Left ventricle myocardium inferior (tissue), 1 donor: Measurements from ENCODE around the gene SEL1L. TPM values are rescaled to one million over a fixed set of nuclear protein-coding genes. Genes with fewer than 3 reads are reported as not detected.

Source experiments
- DNase-seq: peaks from one replicate; pipeline ENCODE4 v3.0.0-alpha.2; 2020
- H3K27ac ChIP-seq: fragments of 200-600 bp; replicated peaks from 2 replicates; pipeline ENCODE4 v1.8.0; 2021
- H3K27me3 ChIP-seq: fragments of 200-600 bp; 2 replicates; pipeline ENCODE4 v1.8.0; 2021; ENCODE audit warnings: low read depth
- H3K36me3 ChIP-seq: fragments of 200-600 bp; 2 replicates; pipeline ENCODE4 v1.8.0; 2021
- H3K4me1 ChIP-seq: fragments of 200-600 bp; 2 replicates; pipeline ENCODE4 v1.8.0; 2021
- H3K4me3 ChIP-seq: fragments of 200-600 bp; 2 replicates; pipeline ENCODE4 v1.8.0; 2021; ENCODE audit warnings: mild to moderate bottlenecking, moderate library complexity
- H3K9me3 ChIP-seq: fragments of 200-600 bp; replicated peaks from 2 replicates; pipeline ENCODE4 v1.8.0; 2021
- CTCF ChIP-seq: fragments of 200-600 bp; IDR thresholded peaks from 2 replicates; pipeline ENCODE4 v1.8.0; 2021; ENCODE audit warnings: antibody characterized with exemption, mild to moderate bottlenecking, borderline replicate concordance
- intact Hi-C: fragments of 100-400 bp; cut with micrococcal nuclease; formaldehyde crosslinking; loops from one replicate; pipeline ENCODE4 v1.11.0; 2022
- total RNA-seq: library from RNA; stranded (reverse); fragmentation: NEBNext Ultra II Directional; extraction: Animal tissue kit (Norgen Biotek cat#: 25700); gene quantifications from one replicate; pipeline ENCODE4 v1.2.1, GENCODE V29; 2021
- donor health status: DM: no; HTN: yes; CAD: no; lungs with severe emphysema.

The SEL1L gene
- total RNA-seq, 1 donor from 2014 or later: 54.4 TPM

GRCh38 chr14:81480741-81481140 is 52.9 kb downstream of the SEL1L start:
- intact Hi-C loops: no loop called here
- Histone ChIP-seq H3K9me3 (no peaks in the 10 kb centered on the region), H3K4me1 (peaks cover 8% of the 10 kb centered on the region), H3K4me3 (no peak overlapping the region), H3K27me3 (no peaks in the 10 kb centered on the region), H3K36me3 (peaks cover 94% of the 10 kb centered on the region), H3K27ac (no peak overlapping the region)
- no peak for TF ChIP-seq CTCF
- DNase-seq: no peak

- Histone ChIP-seq H3K4me3 (no peak overlapping the region), H3K27ac (no peak overlapping the region), H3K4me1 (peaks cover 13% of the 10 kb centered on the region), H3K27me3 (no peaks in the 10 kb centered on the region), H3K36me3 (peaks cover 80% of the 10 kb centered on the region), H3K9me3 (no peaks in the 10 kb centered on the region)
- intact Hi-C loops: no loop called here
- no peak for DNase-seq
- no peak for TF ChIP-seq CTCF
Observed at GRCh38 chr14:81478446-81478845, 55.2 kb downstream of the SEL1L start.

DNA sequence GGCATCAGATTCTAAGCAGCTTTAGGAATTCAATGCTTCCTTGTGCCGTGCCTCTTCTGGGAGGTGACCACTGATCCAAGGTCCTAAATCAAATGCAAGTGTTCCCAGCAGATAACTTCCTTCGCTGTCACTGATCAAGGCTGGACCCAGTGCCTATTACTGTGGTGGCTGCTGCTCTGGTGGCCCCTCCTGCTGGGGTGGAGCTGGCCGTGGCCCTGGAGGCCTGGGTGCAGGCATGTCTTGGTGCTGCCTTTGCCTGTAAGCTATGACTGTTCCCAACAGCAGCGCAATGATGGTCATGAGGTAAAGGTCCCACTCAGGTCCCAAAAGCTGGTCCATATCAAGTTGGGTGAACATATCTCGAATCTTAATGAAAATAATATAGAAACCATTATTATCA is 56.8 kb downstream of the SEL1L start:
- Histone ChIP-seq H3K36me3 (peaks cover 80% of the 10 kb centered on the region), H3K27me3 (no peaks in the 10 kb centered on the region), H3K4me1 (peaks cover 13% of the 10 kb centered on the region), H3K27ac (no peak overlapping the region), H3K4me3 (no peak overlapping the region), H3K9me3 (no peaks in the 10 kb centered on the region)
- DNase-seq: no peak
- intact Hi-C loops: no loop called here
- no peak for TF ChIP-seq CTCF

DNA sequence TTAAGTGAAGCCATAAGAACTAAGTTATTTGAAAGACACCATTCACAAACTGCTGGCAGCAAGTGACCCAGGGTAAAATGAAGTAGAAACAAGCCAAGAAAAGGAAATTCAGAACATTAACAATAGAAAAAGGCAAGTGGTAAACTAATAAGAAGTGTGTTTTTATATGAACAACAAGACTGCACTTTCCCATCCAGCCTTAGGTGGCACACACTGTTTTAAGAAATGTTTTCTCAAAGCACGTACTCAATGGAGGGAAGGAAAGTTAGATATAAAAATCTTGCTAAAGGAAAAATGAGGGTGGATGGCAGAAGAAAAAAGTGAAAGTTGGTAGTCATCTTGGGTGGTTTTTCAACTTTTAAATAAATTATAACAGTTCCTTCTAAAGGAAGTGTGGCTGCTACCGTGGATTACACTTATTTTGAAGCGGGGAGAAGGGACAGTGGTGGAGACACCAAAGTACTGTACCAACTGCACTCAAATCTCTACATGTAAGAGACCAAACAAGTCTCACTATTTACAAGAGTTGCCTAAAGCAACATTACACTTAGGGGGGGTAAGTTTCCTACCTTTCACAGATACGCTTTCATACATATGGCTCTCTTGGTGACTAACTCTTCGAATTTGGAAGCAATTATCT is 58.8 kb downstream of the SEL1L start:
- Histone ChIP-seq H3K27me3 (no peaks in the 10 kb centered on the region), H3K4me3 (no peak overlapping the region), H3K4me1 (peaks cover 13% of the 10 kb centered on the region), H3K9me3 (no peaks in the 10 kb centered on the region), H3K27ac (no peak overlapping the region), H3K36me3 (peaks cover 63% of the 10 kb centered on the region)
- TF ChIP-seq CTCF: no peak
- no peak for DNase-seq
- intact Hi-C loops: no loop called here

- intact Hi-C loops: no loop called here
- Histone ChIP-seq H3K9me3 (no peaks in the 10 kb centered on the region), H3K27me3 (no peaks in the 10 kb centered on the region), H3K36me3 (peaks cover 56% of the 10 kb centered on the region), H3K27ac (no peak overlapping the region), H3K4me3 (no peak overlapping the region), H3K4me1 (peaks cover 13% of the 10 kb centered on the region)
- TF ChIP-seq CTCF: no peak
- no peak for DNase-seq
Observed at GRCh38 chr14:81474148-81474492, 59.5 kb downstream of the SEL1L start.
